Activated CD4-positive, alpha-beta T cell treated with anti-CD3 and anti-CD28 coated beads for 1 hour (primary cell): ENCODE results near the gene NUDT9.
"Not testable (repeated sequence)": the region's sequence is repeated elsewhere in the genome, so short reads cannot be mapped to it uniquely, and the experiment has no call there.

ENCODE experiments used
- DNase-seq: peaks from one replicate; pipeline ENCODE4 v3.0.0-alpha.2; 2020

Gene NUDT9

GRCh38 chr4:87409420-87409939 is 12.9 kb upstream of the NUDT9 start:
- no peak for DNase-seq

- no peak for DNase-seq
Measured at GRCh38 chr4:87410157-87410556, 12.2 kb upstream of the NUDT9 start.

- no peak for DNase-seq
Measured at GRCh38 chr4:87410679-87411078, 11.7 kb upstream of the NUDT9 start.

GRCh38 chr4:87414816-87415215 is 7.6 kb upstream of the NUDT9 start:
- no peak for DNase-seq

- DNase-seq, result no peak
Measured at GRCh38 chr4:87416965-87417364, 5.4 kb upstream of the NUDT9 start.

GRCh38 chr4:87418410-87418809 is 4.0 kb upstream of the NUDT9 start:
- not testable (repeated sequence) for DNase-seq

GRCh38 chr4:87419578-87420249 is 2.7 kb upstream of the NUDT9 start:
- no peak for DNase-seq

GRCh38 chr4:87420276-87420830 is 2.0 kb upstream of the NUDT9 start:
- DNase-seq, result no peak

- no peak for DNase-seq
Measured at GRCh38 chr4:87423317-87424098, 1.1 kb downstream of the NUDT9 start.

- not testable (repeated sequence) for DNase-seq
Measured at GRCh38 chr4:87424099-87424543, 1.7 kb downstream of the NUDT9 start.

- no peak for DNase-seq
Measured at GRCh38 chr4:87425711-87426110, 3.3 kb downstream of the NUDT9 start.

- DNase-seq, result no peak
Measured at GRCh38 chr4:87426865-87427517, 4.6 kb downstream of the NUDT9 start.

GRCh38 chr4:87427518-87427868 is 5.1 kb downstream of the NUDT9 start:
- DNase-seq, result no peak

- DNase-seq, result no peak
Measured at GRCh38 chr4:87428979-87429378, 6.6 kb downstream of the NUDT9 start.

- no peak for DNase-seq
Measured at GRCh38 chr4:87430038-87430437, 7.7 kb downstream of the NUDT9 start.

GRCh38 chr4:87433342-87433741 is 11.0 kb downstream of the NUDT9 start:
- DNase-seq, result no peak

GRCh38 chr4:87442889-87443288 is 20.5 kb downstream of the NUDT9 start:
- no peak for DNase-seq

GRCh38 chr4:87444741-87445140 is 22.4 kb downstream of the NUDT9 start:
- no peak for DNase-seq

GRCh38 chr4:87445964-87446363 is 23.6 kb downstream of the NUDT9 start:
- DNase-seq, result no peak

GRCh38 chr4:87446375-87446774 is 24.0 kb downstream of the NUDT9 start:
- not testable (repeated sequence) for DNase-seq

- no peak for DNase-seq
Measured at GRCh38 chr4:87451537-87451936, 29.2 kb downstream of the NUDT9 start.

- DNase-seq, result no peak
Measured at GRCh38 chr4:87458913-87459312, 36.5 kb downstream of the NUDT9 start.

- no peak for DNase-seq
Measured at GRCh38 chr4:87461281-87461700, 38.9 kb downstream of the NUDT9 start.
